Measurements from ENCODE around the gene OTUD7B. TPM values are rescaled to one million over a fixed set of nuclear protein-coding genes. Genes with fewer than 3 reads are reported as not detected.
A peak's percentile ranks its signal among the peaks of the same experiment; 100 is the strongest.

OTUD7B gene
- total and polyA plus RNA-seq, 2 of the 8 experiments (the other 6 are each of a cell fraction or from before 2014, with no cell fraction given) = 4.2 to 21.5 TPM

DNA sequence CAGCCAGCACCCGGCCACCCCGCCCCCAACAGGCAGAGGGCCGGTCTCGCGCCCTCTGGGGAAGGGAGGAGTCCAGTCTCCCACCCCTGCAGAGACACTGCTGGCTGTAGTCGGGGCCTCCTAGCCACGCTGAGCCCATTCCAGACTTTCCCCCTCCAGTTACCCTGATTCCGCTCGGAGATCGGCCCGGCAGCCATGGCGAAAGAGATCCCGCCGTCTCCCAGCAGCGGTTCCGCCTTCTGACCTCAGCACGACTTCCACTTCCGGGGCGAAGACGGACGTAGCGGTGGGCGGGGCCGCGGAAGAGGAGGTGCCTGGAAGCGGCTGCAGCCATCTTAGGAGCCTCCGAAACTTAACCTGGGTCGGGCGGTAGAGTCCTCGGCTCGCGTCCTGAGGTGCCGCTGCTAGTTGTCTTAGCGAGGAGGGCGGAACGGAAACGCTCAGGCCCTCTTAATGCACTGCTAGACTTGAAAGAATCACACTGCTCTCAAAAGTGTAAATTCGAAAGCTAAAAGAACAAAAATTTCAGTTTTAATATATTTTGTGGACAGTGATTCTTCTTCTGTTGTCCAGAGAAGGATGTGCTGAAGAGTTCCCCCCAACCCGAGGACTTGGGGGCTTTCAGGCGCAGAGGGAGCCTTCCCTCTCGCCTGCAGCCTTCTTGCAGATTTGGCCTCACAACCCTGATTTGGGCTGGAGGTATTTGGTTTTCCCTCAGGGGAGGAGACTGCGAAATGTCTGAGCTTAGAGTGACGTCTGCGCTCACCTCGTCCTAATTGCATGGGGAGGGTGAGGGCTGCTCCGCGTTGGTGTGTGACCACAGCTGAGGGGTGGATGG lies 82.7 kb downstream of the OTUD7B start, which contains the start of gene SF3B4 (continued):
- TF ChIP-seq, protein P1, sequence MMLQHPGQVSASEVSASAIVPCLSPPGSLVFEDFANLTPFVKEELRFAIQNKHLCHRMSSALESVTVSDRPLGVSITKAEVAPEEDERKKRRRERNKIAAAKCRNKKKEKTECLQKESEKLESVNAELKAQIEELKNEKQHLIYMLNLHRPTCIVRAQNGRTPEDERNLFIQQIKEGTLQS (IDR thresholded peaks at IDR 0.05; ENCODE audit: insufficient read depth, low read depth, low read length) = 0 out of 2 replicates have a peak, but pooled peaks have one; percentile 5
- no peak for TF ChIP-seq SUZ12 (IDR thresholded peaks at IDR 0.05; ENCODE audit: low read length)
- TF ChIP-seq JUN (IDR thresholded peaks at IDR 0.05; ENCODE audit: low read depth, low read length) = no peak
- peak; percentile 79 for TF ChIP-seq CREB1 (IDR thresholded peaks at IDR 0.05)
- peak; percentile 39 for TF ChIP-seq KDM4A (IDR thresholded peaks at IDR 0.05; ENCODE audit: low read depth, low read length, severe bottlenecking)
- TF ChIP-seq RFX5 (IDR thresholded peaks at IDR 0.05; ENCODE audit: borderline replicate concordance, low read depth, low read length) = no peak
- TF ChIP-seq NANOG (IDR thresholded peaks at IDR 0.05; ENCODE audit: insufficient read depth, low read depth, low read length, poor library complexity, severe bottlenecking) = no peak
- peak; percentile 81 for TF ChIP-seq TAF7 (optimal IDR thresholded peaks at IDR 0.05; ENCODE audit: borderline replicate concordance, low read depth, low read length)
- TF ChIP-seq SIRT6 (IDR thresholded peaks at IDR 0.05; ENCODE audit: low read length) = no peak
- TF ChIP-seq ZNF274 (IDR thresholded peaks at IDR 0.05; ENCODE audit: borderline replicate concordance, extremely low read depth, low read length) = no peak
- no peak for TF ChIP-seq POU5F1 (IDR thresholded peaks at IDR 0.05; ENCODE audit: low read depth, low read length)
- no peak for TF ChIP-seq SP2 (IDR thresholded peaks at IDR 0.05; ENCODE audit: low read length)
- peak; percentile 85 for TF ChIP-seq POLR2AphosphoS5 (IDR thresholded peaks at IDR 0.05; ENCODE audit: low read depth, low read length)

All from H1 (cell line).